ENCODE measurements around the gene CPED1. TPM values are rescaled to one million over a fixed set of nuclear protein-coding genes. Genes with fewer than 3 reads are reported as not detected.

The CPED1 gene
- total RNA-seq, 1 experiment from 2014 or later: 0.13 TPM

- H3K79me1 ChIP-seq (ENCODE audit: insufficient read depth, low read depth, low read length, poor library complexity, severe bottlenecking): no peaks in the 10 kb centered on the region
- peaks cover 3 to 6% of the 10 kb centered on the region in 2 experiments; a peak in 3 of 4 replicates for H3K4me1 Mint-ChIP-seq
- no peak for DNase-seq
- H3K79me2 ChIP-seq (ENCODE audit: insufficient read depth, low read length): no peaks in the 10 kb centered on the region
- H2BK120ac ChIP-seq (ENCODE audit: low read depth, low read length, poor library complexity, severe bottlenecking): no peak overlapping the region
- no peak overlapping the region for H2BK5ac ChIP-seq (ENCODE audit: insufficient read length, low read length)
- no peak overlapping the region for H3T11ph ChIP-seq (ENCODE audit: low read length)
- H3K56ac ChIP-seq (ENCODE audit: insufficient read length, low read depth, low read length): no peak overlapping the region
- H3K27me3 Mint-ChIP-seq (ENCODE audit: low read depth): no peaks in the 10 kb centered on the region
- H2BK20ac ChIP-seq (ENCODE audit: low read depth, low read length, poor library complexity, severe bottlenecking): no peak overlapping the region
- H3K27me3 ChIP-seq (ENCODE audit: insufficient read depth, low read length): no peaks in the 10 kb centered on the region
- H4K5ac ChIP-seq (ENCODE audit: insufficient read length, low read depth, low read length): no peak overlapping the region
- H2BK12ac ChIP-seq (ENCODE audit: insufficient read length, low read depth, low read length): no peak overlapping the region
- H3K9ac ChIP-seq (ENCODE audit: extremely low read depth, insufficient read length, low read length): no peak overlapping the region
- H3K23ac ChIP-seq (ENCODE audit: insufficient read length, low read depth, low read length): no peak overlapping the region
- no peaks in the 10 kb centered on the region for H3K4me1 ChIP-seq (ENCODE audit: insufficient read depth, low read length)
- no peaks in the 10 kb centered on the region for H3K9me3 ChIP-seq (ENCODE audit: control insufficient read depth, low read depth, low read length)
- no peak overlapping the region for H4K91ac ChIP-seq (ENCODE audit: insufficient read length, low read depth, low read length)
- no peak overlapping the region for H3K27ac Mint-ChIP-seq
- H2AK5ac ChIP-seq (ENCODE audit: insufficient read length, low read length): no peak overlapping the region
- H4K20me1 ChIP-seq (ENCODE audit: control insufficient read depth, insufficient read depth, insufficient read length): no peaks in the 10 kb centered on the region
- H3K14ac ChIP-seq (ENCODE audit: insufficient read depth, low read length): no peak overlapping the region
- H2AFZ ChIP-seq (ENCODE audit: low read length): no peak overlapping the region
- H2BK15ac ChIP-seq (ENCODE audit: low read depth, low read length): no peak overlapping the region
- no peak overlapping the region for H3K27ac ChIP-seq (ENCODE audit: insufficient read length, low read depth, low read length)
- H3K36me3 Mint-ChIP-seq (ENCODE audit: insufficient read depth in 1 of 3, low read depth in 3 of 3): no peaks in the 10 kb centered on the region
- no peaks in the 10 kb centered on the region for H3K9me3 Mint-ChIP-seq
- no peak overlapping the region for H3K4ac ChIP-seq (ENCODE audit: low read depth, low read length)
- no peak overlapping the region for H3K18ac ChIP-seq (ENCODE audit: insufficient read length, low read depth, low read length)
- TF ChIP-seq, protein P1, sequence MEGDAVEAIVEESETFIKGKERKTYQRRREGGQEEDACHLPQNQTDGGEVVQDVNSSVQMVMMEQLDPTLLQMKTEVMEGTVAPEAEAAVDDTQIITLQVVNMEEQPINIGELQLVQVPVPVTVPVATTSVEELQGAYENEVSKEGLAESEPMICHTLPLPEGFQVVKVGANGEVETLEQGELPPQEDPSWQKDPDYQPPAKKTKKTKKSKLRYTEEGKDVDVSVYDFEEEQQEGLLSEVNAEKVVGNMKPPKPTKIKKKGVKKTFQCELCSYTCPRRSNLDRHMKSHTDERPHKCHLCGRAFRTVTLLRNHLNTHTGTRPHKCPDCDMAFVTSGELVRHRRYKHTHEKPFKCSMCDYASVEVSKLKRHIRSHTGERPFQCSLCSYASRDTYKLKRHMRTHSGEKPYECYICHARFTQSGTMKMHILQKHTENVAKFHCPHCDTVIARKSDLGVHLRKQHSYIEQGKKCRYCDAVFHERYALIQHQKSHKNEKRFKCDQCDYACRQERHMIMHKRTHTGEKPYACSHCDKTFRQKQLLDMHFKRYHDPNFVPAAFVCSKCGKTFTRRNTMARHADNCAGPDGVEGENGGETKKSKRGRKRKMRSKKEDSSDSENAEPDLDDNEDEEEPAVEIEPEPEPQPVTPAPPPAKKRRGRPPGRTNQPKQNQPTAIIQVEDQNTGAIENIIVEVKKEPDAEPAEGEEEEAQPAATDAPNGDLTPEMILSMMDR (conservative IDR thresholded peaks at IDR 0.05): no peak
- H3K4me3 Mint-ChIP-seq: no peak overlapping the region
- no peak overlapping the region for H4K8ac ChIP-seq (replicated peaks; ENCODE audit: insufficient read length, low read depth, low read length)
- H3K23me2 ChIP-seq (ENCODE audit: insufficient read length, low read depth, low read length, poor library complexity, severe bottlenecking): no peaks in the 10 kb centered on the region
- no peak overlapping the region for H3K4me2 ChIP-seq (ENCODE audit: insufficient read depth, insufficient read length, low read length)
Observed at GRCh38 chr7:121077165-121077630, 88.7 kb downstream of the CPED1 start.

Data from H9 (cell line).